PC-9 (cell line): Measurements from ENCODE around the gene HMCES.

Experiments
- EZH2 ChIP-seq: fragments of 200-600 bp; sonication (generic); IDR thresholded peaks from 2 replicates; pipeline ENCODE4 v1.8.0; 2017; ENCODE audit warnings: antibody characterized with exemption, low read depth
- TF ChIP-seq, protein P1 (sequence below): fragments of 200-600 bp; sonication (generic); conservative IDR thresholded peaks from 2 replicates; pipeline ENCODE4 v1.6.1; 2017; ENCODE audit warnings: mixed run types, antibody characterized with exemption, mild to moderate bottlenecking, moderate library complexity

DNA sequence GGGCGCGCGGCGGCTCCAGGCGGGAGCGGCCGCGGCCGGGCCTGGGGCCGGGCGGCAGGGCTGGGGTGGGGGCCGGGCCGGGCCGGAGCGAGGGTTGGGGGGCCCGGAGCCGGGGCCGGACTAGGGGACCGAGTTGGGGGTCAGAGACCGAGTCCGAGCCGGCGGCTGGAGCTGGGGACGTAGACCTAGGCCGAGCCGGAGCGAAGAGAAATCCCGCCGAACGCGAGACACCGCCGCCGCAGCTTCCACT, 37.3 kb downstream of the HMCES start:
- TF ChIP-seq, protein P1, sequence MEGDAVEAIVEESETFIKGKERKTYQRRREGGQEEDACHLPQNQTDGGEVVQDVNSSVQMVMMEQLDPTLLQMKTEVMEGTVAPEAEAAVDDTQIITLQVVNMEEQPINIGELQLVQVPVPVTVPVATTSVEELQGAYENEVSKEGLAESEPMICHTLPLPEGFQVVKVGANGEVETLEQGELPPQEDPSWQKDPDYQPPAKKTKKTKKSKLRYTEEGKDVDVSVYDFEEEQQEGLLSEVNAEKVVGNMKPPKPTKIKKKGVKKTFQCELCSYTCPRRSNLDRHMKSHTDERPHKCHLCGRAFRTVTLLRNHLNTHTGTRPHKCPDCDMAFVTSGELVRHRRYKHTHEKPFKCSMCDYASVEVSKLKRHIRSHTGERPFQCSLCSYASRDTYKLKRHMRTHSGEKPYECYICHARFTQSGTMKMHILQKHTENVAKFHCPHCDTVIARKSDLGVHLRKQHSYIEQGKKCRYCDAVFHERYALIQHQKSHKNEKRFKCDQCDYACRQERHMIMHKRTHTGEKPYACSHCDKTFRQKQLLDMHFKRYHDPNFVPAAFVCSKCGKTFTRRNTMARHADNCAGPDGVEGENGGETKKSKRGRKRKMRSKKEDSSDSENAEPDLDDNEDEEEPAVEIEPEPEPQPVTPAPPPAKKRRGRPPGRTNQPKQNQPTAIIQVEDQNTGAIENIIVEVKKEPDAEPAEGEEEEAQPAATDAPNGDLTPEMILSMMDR = no peak
- no peak for TF ChIP-seq EZH2
